Measurements from ENCODE around the gene MIPEP. TPM values are rescaled to one million over a fixed set of nuclear protein-coding genes. Genes with fewer than 3 reads are reported as not detected.

MIPEP gene
- total and polyA plus RNA-seq, 9 of the 15 experiments (the other 6 are each of a cell fraction or from before 2014, with no cell fraction given), result 1.7 to 19.3 (median 13.1) TPM

- POLR2A ChIA-PET, result no interaction called here
- H3K4me3 ChIP-seq, result no peak overlapping the region
- FAIRE-seq, result no peak
Measured at GRCh38 chr13:23786607-23787006, 102.6 kb downstream of the MIPEP start.

GRCh38 chr13:23778879-23779278 is 110.3 kb downstream of the MIPEP start:
- no peak for FAIRE-seq
- Histone ChIP-seq H3K4me3 (no peak overlapping the region), H3K36me3 (ENCODE audit: control insufficient read depth, insufficient read depth, low read length) (no peaks in the 10 kb centered on the region), H3K4me1 (replicated peaks in 1 of 2; ENCODE audit: control insufficient read depth in 2 of 2, insufficient read depth in 2 of 2, low read length in 2 of 2) (no peaks in the 10 kb centered on the region), H3K27ac (ENCODE audit: extremely low read depth, low read depth, low read length) (no peak overlapping the region), H3K9me1 (ENCODE audit: control insufficient read depth, insufficient read depth, low read length) (no peaks in the 10 kb centered on the region), H3K9me3 (replicated peaks; ENCODE audit: control insufficient read depth, insufficient read depth, low read depth, low read length) (no peaks in the 10 kb centered on the region), H3K79me2 (ENCODE audit: control insufficient read depth, insufficient read depth, low read length) (no peaks in the 10 kb centered on the region), H3K9ac (ENCODE audit: insufficient read depth in 1 of 2, low read depth in 2 of 2, low read length in 2 of 2) (no peak overlapping the region), H3K4me2 (ENCODE audit: insufficient read depth, low read length) (no peak overlapping the region), H4K20me1 (replicated peaks; ENCODE audit: control insufficient read depth, insufficient read depth, low read length) (no peaks in the 10 kb centered on the region), H3K27me3 (ENCODE audit: control insufficient read depth in 2 of 2, insufficient read depth in 2 of 2, low read length in 2 of 2) (no peaks in the 10 kb centered on the region), H2AFZ (ENCODE audit: low read depth, low read length) (no peak overlapping the region)
- BruUV-seq (replicated peaks), result no TSS peak
- ChIA-PET CTCF (ENCODE audit: low intra/inter-chr PET ratio) (no interaction called here), POLR2A (interaction anchor here (1.0 kb wide), 1 partner anchor 12 kb away, joined by 3 read pairs; no protein-coding TSS in a partner anchor)
- TF ChIP-seq TBL1XR1 (IDR thresholded peaks at IDR 0.05; ENCODE audit: low read length in 2 of 2), result no peak
- no peak for TF ChIP-seq TAF15 (IDR thresholded peaks at IDR 0.05; ENCODE audit: low read depth, low read length)
- TF ChIP-seq FOXM1 (IDR thresholded peaks at IDR 0.05; ENCODE audit: low read depth), result no peak
- no peak for TF ChIP-seq FOXM1 (CRISPR knock-in tag; IDR thresholded peaks at IDR 0.05; ENCODE audit: low read depth)
- in situ Hi-C loops (cut with MboI), result no loop called here
- no peak for DNase-seq (ENCODE audit: extremely low read depth in 1 of 4, low spot score in 3 of 4)
- intact Hi-C loops (cut with micrococcal nuclease), result no loop called here
- WGBS (ENCODE audit: insufficient coverage, low coverage, missing lambda C conversion rate), result 30% methylated on average over 1 of the region's 1 CpG
- ATAC-seq, result no peak

More at GRCh38 chr13:23786607-23787006, 102.6 kb downstream of the MIPEP start:
- Histone ChIP-seq H3K79me2 (ENCODE audit: control insufficient read depth, insufficient read depth, low read length) (no peaks in the 10 kb centered on the region), H3K4me2 (ENCODE audit: insufficient read depth, low read length) (no peak overlapping the region), H3K27me3 (ENCODE audit: control insufficient read depth in 2 of 2, insufficient read depth in 2 of 2, low read length in 2 of 2) (no peaks in the 10 kb centered on the region), H3K27ac (ENCODE audit: extremely low read depth, low read depth, low read length) (no peak overlapping the region), H3K36me3 (ENCODE audit: control insufficient read depth, insufficient read depth, low read length) (no peaks in the 10 kb centered on the region), H3K9me1 (ENCODE audit: control insufficient read depth, insufficient read depth, low read length) (no peaks in the 10 kb centered on the region), H2AFZ (ENCODE audit: low read depth, low read length) (no peak overlapping the region), H3K4me1 (replicated peaks in 1 of 2; ENCODE audit: control insufficient read depth in 2 of 2, insufficient read depth in 2 of 2, low read length in 2 of 2) (no peaks in the 10 kb centered on the region), H3K9me3 (replicated peaks; ENCODE audit: control insufficient read depth, insufficient read depth, low read depth, low read length) (no peaks in the 10 kb centered on the region), H4K20me1 (replicated peaks; ENCODE audit: control insufficient read depth, insufficient read depth, low read length) (no peaks in the 10 kb centered on the region), H3K9ac (ENCODE audit: insufficient read depth in 1 of 2, low read depth in 2 of 2, low read length in 2 of 2) (no peak overlapping the region)
- CTCF ChIA-PET (ENCODE audit: low intra/inter-chr PET ratio), result no interaction called here
- TF ChIP-seq CEBPB (tag; IDR thresholded peaks at IDR 0.05) (peak; percentile 48), ZNF3 (CRISPR knock-in tag; IDR thresholded peaks at IDR 0.05) (no peak)
- in situ Hi-C loops (cut with MboI), result no loop called here
- no peak for DNase-seq (ENCODE audit: extremely low read depth in 1 of 4, low spot score in 3 of 4)
- WGBS (ENCODE audit: insufficient coverage, low coverage, missing lambda C conversion rate), result 53% methylated on average over 3 of the region's 3 CpGs
- ATAC-seq, result no peak
- no TSS peak for BruUV-seq (replicated peaks)
- intact Hi-C loops (cut with micrococcal nuclease), result no loop called here

Measured in K562 (cell line).